H9 (cell line): ENCODE measurements around the gene CCR3. TPM values are rescaled to one million over a fixed set of nuclear protein-coding genes. Genes with fewer than 3 reads are reported as not detected.

Experiments
- DNase-seq: peaks from one replicate; pipeline ENCODE4 v3.0.0-alpha.2; 2017
- H2AFZ ChIP-seq: one replicate; pipeline ENCODE4 v1.6.1; 2013; ENCODE audit warnings: mild to moderate bottlenecking, low read length, control low read depth, moderate library complexity
- H2AK5ac ChIP-seq: 2 replicates; pipeline ENCODE4 v1.6.1; 2013; ENCODE audit warnings: low read length, control low read depth, mixed read lengths; ENCODE audit not compliant: insufficient read length
- H2BK120ac ChIP-seq: one replicate; pipeline ENCODE4 v1.6.1; 2013; ENCODE audit warnings: low read depth, mild to moderate bottlenecking, low read length, control low read depth, inconsistent platforms; ENCODE audit not compliant: poor library complexity, severe bottlenecking
- H2BK12ac ChIP-seq: 2 replicates; pipeline ENCODE4 v1.6.1; 2013; ENCODE audit warnings: low read length, control low read depth, mixed read lengths, low read depth; ENCODE audit not compliant: insufficient read length
- H2BK15ac ChIP-seq: 2 replicates; pipeline ENCODE4 v1.6.1; 2013; ENCODE audit warnings: low read depth, low read length, control low read depth
- H2BK20ac ChIP-seq: one replicate; pipeline ENCODE4 v1.6.1; 2013; ENCODE audit warnings: low read depth, mild to moderate bottlenecking, low read length, control low read depth, inconsistent platforms; ENCODE audit not compliant: poor library complexity, severe bottlenecking
- H2BK5ac ChIP-seq: 2 replicates; pipeline ENCODE4 v1.6.1; 2013; ENCODE audit warnings: low read length, control low read depth, mixed read lengths; ENCODE audit not compliant: insufficient read length
- H3K14ac ChIP-seq: 2 replicates; pipeline ENCODE4 v1.6.1; 2013; ENCODE audit warnings: low read length, control low read depth; ENCODE audit not compliant: insufficient read depth
- H3K18ac ChIP-seq: 2 replicates; pipeline ENCODE4 v1.6.1; 2013; ENCODE audit warnings: low read depth, mild to moderate bottlenecking, mixed read lengths, low read length, control low read depth; ENCODE audit not compliant: insufficient read length
- H3K23ac ChIP-seq: 2 replicates; pipeline ENCODE4 v1.6.1; 2013; ENCODE audit warnings: low read length, control low read depth, mixed read lengths, low read depth; ENCODE audit not compliant: insufficient read length
- H3K23me2 ChIP-seq: 2 replicates; pipeline ENCODE4 v1.6.1; 2013; ENCODE audit warnings: low read depth, mild to moderate bottlenecking, mixed read lengths, low read length, control low read depth; ENCODE audit not compliant: insufficient read length, poor library complexity, severe bottlenecking
- H3K27ac ChIP-seq: 2 replicates; pipeline ENCODE4 v1.5.1; 2013; ENCODE audit warnings: low read length, control low read depth, mixed read lengths, low read depth; ENCODE audit not compliant: insufficient read length
- H3K27me3 ChIP-seq: 2 replicates; pipeline ENCODE4 v1.6.1; 2013; ENCODE audit warnings: low read length, control low read depth, inconsistent platforms; ENCODE audit not compliant: insufficient read depth
- H3K4ac ChIP-seq: 2 replicates; pipeline ENCODE4 v1.6.1; 2013; ENCODE audit warnings: low read depth, mild to moderate bottlenecking, control low read depth, inconsistent platforms, low read length, moderate library complexity
- H3K4me1 ChIP-seq: 2 replicates; pipeline ENCODE4 v1.6.1; 2013; ENCODE audit warnings: low read length, control low read depth, inconsistent platforms; ENCODE audit not compliant: insufficient read depth
- H3K4me2 ChIP-seq: 2 replicates; pipeline ENCODE4 v1.6.1; 2013; ENCODE audit warnings: low read length, control low read depth, mixed read lengths; ENCODE audit not compliant: insufficient read length, insufficient read depth
- H3K56ac ChIP-seq: 2 replicates; pipeline ENCODE4 v1.6.1; 2013; ENCODE audit warnings: low read depth, mild to moderate bottlenecking, mixed read lengths, low read length, control low read depth; ENCODE audit not compliant: insufficient read length
- H3K79me1 ChIP-seq: 2 replicates; pipeline ENCODE4 v1.6.1; 2013; ENCODE audit warnings: low read depth, mild to moderate bottlenecking, moderate library complexity, low read length, control low read depth, inconsistent platforms; ENCODE audit not compliant: insufficient read depth, poor library complexity, severe bottlenecking
- H3K79me2 ChIP-seq: 2 replicates; pipeline ENCODE4 v1.6.1; 2013; ENCODE audit warnings: low read length, control low read depth, inconsistent platforms; ENCODE audit not compliant: insufficient read depth
- H3K9ac ChIP-seq: 2 replicates; pipeline ENCODE4 v1.6.1; 2013; ENCODE audit warnings: low read length, control low read depth, mixed read lengths; ENCODE audit not compliant: insufficient read length; ENCODE audit errors: extremely low read depth
- H3K9me3 ChIP-seq: one replicate; pipeline ENCODE4 v1.6.1; 2013; ENCODE audit warnings: low read depth, low read length, inconsistent platforms; ENCODE audit not compliant: control insufficient read depth
- H3T11ph ChIP-seq: one replicate; pipeline ENCODE4 v1.6.1; 2013; ENCODE audit warnings: mild to moderate bottlenecking, low read length, control low read depth, inconsistent platforms
- H4K20me1 ChIP-seq: one replicate; pipeline ENCODE4 v1.6.1; 2013; ENCODE audit not compliant: control insufficient read depth, insufficient read length, insufficient read depth
- H4K5ac ChIP-seq: 2 replicates; pipeline ENCODE4 v1.6.1; 2013; ENCODE audit warnings: low read depth, mild to moderate bottlenecking, mixed read lengths, low read length, control low read depth; ENCODE audit not compliant: insufficient read length
- H4K8ac ChIP-seq: replicated peaks from 2 replicates; pipeline ENCODE4 v1.6.1; 2013; ENCODE audit warnings: low read length, control low read depth, mixed read lengths, low read depth; ENCODE audit not compliant: insufficient read length
- H4K91ac ChIP-seq: 2 replicates; pipeline ENCODE4 v1.6.1; 2013; ENCODE audit warnings: low read depth, mild to moderate bottlenecking, moderate library complexity, mixed read lengths, low read length, control low read depth; ENCODE audit not compliant: insufficient read length
- H3K27ac Mint-ChIP-seq, 3 experiments: 2 replicates in 2 of 3; 3 replicates in 1 of 3; pipeline ENCODE4 v1.8.0; 2020 to 2021; ENCODE audit warnings: mixed read lengths in 3 of 3, mild to moderate bottlenecking in 1 of 3, moderate library complexity in 1 of 3
- H3K27me3 Mint-ChIP-seq: 2 replicates; pipeline ENCODE4 v1.8.0; 2021; ENCODE audit warnings: low read depth, mild to moderate bottlenecking, moderate library complexity, mixed read lengths
- H3K36me3 Mint-ChIP-seq, 3 experiments: 2 replicates in 2 of 3; 3 replicates in 1 of 3; pipeline ENCODE4 v1.8.0; 2020 to 2021; ENCODE audit warnings: low read depth in 3 of 3, mixed read lengths in 3 of 3; ENCODE audit not compliant: insufficient read depth in 1 of 3
- H3K4me1 Mint-ChIP-seq, 2 experiments: 2 replicates each; pipeline ENCODE4 v1.8.0; 2020; ENCODE audit warnings: mixed read lengths in 2 of 2
- H3K4me3 Mint-ChIP-seq, 2 experiments: 2 replicates in 1 of 2; 3 replicates in 1 of 2; pipeline ENCODE4 v1.8.0; 2020 to 2021; ENCODE audit warnings: mild to moderate bottlenecking in 2 of 2, mixed read lengths in 2 of 2, moderate library complexity in 1 of 2
- H3K9me3 Mint-ChIP-seq, 2 experiments: 2 replicates in 1 of 2; 3 replicates in 1 of 2; pipeline ENCODE4 v1.8.0; 2020; ENCODE audit warnings: mild to moderate bottlenecking in 2 of 2, mixed read lengths in 2 of 2, moderate library complexity in 1 of 2
- WGBS: extraction: QIAGEN DNeasy Blood & Tissue Kit; methylation state at CpG from one replicate; pipeline ENCODE4 v1.1.7; 2013; ENCODE audit warnings: missing lambda C conversion rate, low lambda C conversion rate, mixed read lengths; ENCODE audit not compliant: insufficient read length; ENCODE audit errors: extremely low coverage; 5-methylcytosine and 5-hydroxymethylcytosine counted together
- total RNA-seq: library from RNA; stranded (reverse); gene quantifications from 2 replicates; pipeline ENCODE4 v1.2.1, GENCODE V29; 2021
- TF ChIP-seq, protein P1 (sequence below): fragments of 200-600 bp; sonication (generic); conservative IDR thresholded peaks from 3 replicates; pipeline ENCODE4 v1.8.0; 2021; ENCODE audit warnings: antibody characterized with exemption, mild to moderate bottlenecking

The CCR3 gene
- total RNA-seq, 1 experiment from 2014 or later, result not detected

DNA sequence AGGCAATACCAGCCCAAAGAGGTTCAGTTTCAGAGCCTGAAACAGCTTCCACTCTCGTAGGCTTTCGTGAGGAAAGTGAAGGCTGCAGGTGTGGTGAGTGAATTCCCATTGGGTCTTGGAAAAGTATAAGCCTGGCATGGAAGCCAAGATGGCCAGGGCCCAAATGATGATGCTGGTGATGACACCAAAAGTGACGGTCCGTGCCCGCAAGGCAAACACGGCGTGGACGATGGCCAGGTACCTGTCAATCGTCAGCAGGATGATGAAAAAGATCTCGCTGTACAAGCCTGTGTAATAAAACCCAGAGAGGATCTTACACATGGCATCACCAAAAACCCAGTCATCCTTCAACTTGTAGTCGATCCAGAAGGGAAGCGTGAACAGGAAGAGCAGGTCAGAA lies 38.6 kb upstream of the CCR3 start:
- no peak overlapping the region for H3K27ac ChIP-seq
- H2AK5ac ChIP-seq, result no peak overlapping the region
- Mint-ChIP-seq H3K27ac (no peak overlapping the region), H3K9me3 (no peaks in the 10 kb centered on the region), H3K4me1 (peaks cover 11 to 17% of the 10 kb centered on the region in 2 experiments), H3K27me3 (peaks cover 7% of the 10 kb centered on the region), H3K36me3 (no peaks in the 10 kb centered on the region), H3K4me3 (no peak overlapping the region)
- no peak overlapping the region for H3K23ac ChIP-seq
- H2AFZ ChIP-seq, result no peak overlapping the region
- H3K4ac ChIP-seq, result no peak overlapping the region
- no peaks in the 10 kb centered on the region for H3K79me1 ChIP-seq
- no peak overlapping the region for H3T11ph ChIP-seq
- H3K4me1 ChIP-seq, result 0 out of 2 replicates have a peak, but pooled peaks cover 2% of the 10 kb centered on the region
- H4K8ac ChIP-seq, result no peak overlapping the region
- H3K56ac ChIP-seq, result no peak overlapping the region
- DNase-seq, result no peak
- no peak overlapping the region for H4K5ac ChIP-seq
- no peak overlapping the region for H3K9ac ChIP-seq
- no peak overlapping the region for H2BK12ac ChIP-seq
- no peaks in the 10 kb centered on the region for H3K79me2 ChIP-seq
- H3K9me3 ChIP-seq, result no peaks in the 10 kb centered on the region
- no peaks in the 10 kb centered on the region; the same call in 1 of the 2 replicates for H3K27me3 ChIP-seq
- TF ChIP-seq, protein P1, sequence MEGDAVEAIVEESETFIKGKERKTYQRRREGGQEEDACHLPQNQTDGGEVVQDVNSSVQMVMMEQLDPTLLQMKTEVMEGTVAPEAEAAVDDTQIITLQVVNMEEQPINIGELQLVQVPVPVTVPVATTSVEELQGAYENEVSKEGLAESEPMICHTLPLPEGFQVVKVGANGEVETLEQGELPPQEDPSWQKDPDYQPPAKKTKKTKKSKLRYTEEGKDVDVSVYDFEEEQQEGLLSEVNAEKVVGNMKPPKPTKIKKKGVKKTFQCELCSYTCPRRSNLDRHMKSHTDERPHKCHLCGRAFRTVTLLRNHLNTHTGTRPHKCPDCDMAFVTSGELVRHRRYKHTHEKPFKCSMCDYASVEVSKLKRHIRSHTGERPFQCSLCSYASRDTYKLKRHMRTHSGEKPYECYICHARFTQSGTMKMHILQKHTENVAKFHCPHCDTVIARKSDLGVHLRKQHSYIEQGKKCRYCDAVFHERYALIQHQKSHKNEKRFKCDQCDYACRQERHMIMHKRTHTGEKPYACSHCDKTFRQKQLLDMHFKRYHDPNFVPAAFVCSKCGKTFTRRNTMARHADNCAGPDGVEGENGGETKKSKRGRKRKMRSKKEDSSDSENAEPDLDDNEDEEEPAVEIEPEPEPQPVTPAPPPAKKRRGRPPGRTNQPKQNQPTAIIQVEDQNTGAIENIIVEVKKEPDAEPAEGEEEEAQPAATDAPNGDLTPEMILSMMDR, result no peak
- H2BK15ac ChIP-seq, result no peak overlapping the region
- H3K18ac ChIP-seq, result no peak overlapping the region
- WGBS, result no CpG with 5 or more reads among the region's 12 CpGs
- no peak overlapping the region for H2BK20ac ChIP-seq
- no peak overlapping the region for H2BK120ac ChIP-seq
- H3K14ac ChIP-seq, result no peak overlapping the region
- no peak overlapping the region for H4K91ac ChIP-seq
- H2BK5ac ChIP-seq, result no peak overlapping the region
- H3K4me2 ChIP-seq, result no peak overlapping the region
- no peaks in the 10 kb centered on the region for H4K20me1 ChIP-seq
- H3K23me2 ChIP-seq, result no peaks in the 10 kb centered on the region
